NCI-H345 (cell line): ENCODE measurements around the gene KIF25.
"Not testable (repeated sequence)": the region's sequence is repeated elsewhere in the genome, so short reads cannot be mapped to it uniquely, and the experiment has no call there.

Experiments used
- DNase-seq: peaks from one replicate; lab custom pipeline; 2025; lab: John Stamatoyannopoulos, UW

Gene KIF25

DNA sequence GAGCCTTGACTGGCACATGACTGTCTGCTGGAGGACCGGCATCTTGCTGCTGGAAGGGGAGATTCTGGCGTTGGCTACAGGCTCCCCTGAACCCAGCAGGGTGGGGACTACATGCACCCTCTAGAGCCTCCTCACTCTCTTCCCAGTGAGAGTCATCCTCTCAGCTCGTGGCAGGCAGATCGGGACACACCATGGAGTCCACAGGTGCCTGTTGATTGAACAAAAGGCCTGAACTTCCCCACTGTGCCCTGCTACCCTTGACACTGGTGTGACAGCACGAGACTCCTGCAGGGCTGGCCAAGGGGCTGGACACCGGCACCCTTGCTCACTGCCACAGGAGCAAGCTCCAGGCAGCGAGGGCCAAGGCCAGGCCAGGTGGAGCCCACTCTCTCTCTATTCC lies 73.3 kb downstream of the KIF25 start:
- no peak for DNase-seq

DNA sequence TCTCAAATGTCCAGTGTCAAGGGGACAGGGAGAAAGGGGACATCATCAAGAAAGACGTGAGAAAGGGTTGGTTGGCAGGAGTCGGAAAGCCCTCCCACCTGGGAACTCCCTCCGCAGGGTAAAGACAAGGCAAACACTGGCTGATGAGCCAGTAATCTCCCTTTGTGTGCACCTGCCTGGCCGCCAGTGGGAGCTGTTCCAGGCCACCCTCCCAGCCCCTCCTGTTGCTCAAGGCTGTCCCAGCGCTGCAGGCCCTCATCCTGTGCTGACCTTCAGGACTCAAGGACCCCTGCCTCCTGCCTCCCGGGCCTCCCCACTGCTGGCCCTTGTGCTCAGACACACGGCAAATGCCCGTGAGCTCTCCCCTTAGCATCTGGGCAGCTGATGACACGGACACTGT lies 74.1 kb downstream of the KIF25 start:
- DNase-seq = peak; percentile 56

GRCh38 chr6:168072261-168072660 lies 74.8 kb downstream of the KIF25 start:
- DNase-seq = no peak

DNA sequence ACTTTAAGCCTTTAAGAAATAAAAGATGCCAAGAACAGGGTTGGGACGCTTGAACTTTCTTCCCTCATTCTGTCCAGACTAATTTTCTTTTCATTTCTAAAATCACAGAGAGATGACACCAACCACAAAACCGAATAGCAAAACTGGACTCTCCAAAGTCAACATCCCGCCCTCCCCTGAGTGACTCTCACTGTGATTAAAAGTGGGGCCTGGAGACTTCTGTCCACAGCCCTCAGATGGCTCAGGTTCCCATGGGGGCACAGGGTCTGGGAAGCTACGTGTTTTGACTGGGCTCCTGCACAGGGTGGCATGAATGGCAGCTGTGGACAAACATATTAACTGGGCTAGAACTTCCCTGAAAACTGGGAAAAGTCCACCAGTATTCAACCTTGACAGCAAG lies 75.3 kb downstream of the KIF25 start:
- DNase-seq = no peak

GRCh38 chr6:168073937-168074730 lies 76.7 kb downstream of the KIF25 start:
- no peak for DNase-seq

- DNase-seq = no peak
These were observed 77.7 kb downstream of the KIF25 start for GRCh38 chr6:168075216-168075615.

DNA sequence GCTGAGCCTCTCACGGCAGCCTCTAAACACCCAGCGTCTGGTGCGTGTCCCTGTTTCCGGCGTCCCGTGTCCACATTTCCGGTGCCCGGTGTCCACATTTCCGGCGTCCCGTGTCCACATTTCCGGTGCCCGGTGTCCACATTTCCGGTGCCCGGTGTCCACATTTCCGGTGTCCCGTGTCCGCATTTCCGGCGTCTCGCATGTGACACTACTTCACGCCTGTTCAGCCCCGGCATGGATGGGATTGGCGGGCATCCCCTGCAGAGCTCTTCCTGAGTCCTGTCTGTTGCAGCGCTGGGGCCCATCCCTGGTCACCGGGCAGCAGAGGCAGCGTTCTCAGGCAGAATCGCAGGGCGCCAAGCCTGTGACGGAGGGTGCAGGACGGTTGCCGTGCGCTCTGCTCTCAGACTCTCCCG lies 78.3 kb downstream of the KIF25 start:
- DNase-seq = no peak

DNA sequence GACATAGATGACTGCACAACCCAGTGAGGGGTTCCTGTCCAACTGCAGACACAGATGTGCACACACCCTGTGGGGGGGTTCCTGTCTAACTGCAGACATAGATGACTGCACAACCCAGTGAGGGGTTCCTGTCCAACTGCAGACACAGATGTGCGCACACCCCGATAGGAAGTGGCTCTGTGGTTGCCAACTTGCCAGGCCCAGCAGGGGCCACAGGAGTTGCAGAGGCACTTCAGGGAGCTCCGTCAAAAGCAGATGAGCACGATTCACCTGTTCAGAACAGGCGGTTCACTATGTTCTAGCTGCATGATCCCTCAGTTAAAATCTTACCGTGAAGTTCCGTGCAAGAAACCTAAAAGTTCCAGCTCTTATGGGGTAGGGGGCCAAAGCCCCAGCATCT lies 79.9 kb downstream of the KIF25 start:
- not testable (repeated sequence) for DNase-seq

GRCh38 chr6:168078175-168078942 lies 80.9 kb downstream of the KIF25 start:
- DNase-seq = no peak

GRCh38 chr6:168078943-168079405 lies 81.5 kb downstream of the KIF25 start, which contains the start of gene FRMD1:
TSS of gene FRMD1 (minus strand) at chr6:168079212. CDS start at chr6:168079094, 118 bp downstream.
- no peak for DNase-seq

GRCh38 chr6:168080393-168081077 lies 83.1 kb downstream of the KIF25 start:
- DNase-seq = no peak

DNA sequence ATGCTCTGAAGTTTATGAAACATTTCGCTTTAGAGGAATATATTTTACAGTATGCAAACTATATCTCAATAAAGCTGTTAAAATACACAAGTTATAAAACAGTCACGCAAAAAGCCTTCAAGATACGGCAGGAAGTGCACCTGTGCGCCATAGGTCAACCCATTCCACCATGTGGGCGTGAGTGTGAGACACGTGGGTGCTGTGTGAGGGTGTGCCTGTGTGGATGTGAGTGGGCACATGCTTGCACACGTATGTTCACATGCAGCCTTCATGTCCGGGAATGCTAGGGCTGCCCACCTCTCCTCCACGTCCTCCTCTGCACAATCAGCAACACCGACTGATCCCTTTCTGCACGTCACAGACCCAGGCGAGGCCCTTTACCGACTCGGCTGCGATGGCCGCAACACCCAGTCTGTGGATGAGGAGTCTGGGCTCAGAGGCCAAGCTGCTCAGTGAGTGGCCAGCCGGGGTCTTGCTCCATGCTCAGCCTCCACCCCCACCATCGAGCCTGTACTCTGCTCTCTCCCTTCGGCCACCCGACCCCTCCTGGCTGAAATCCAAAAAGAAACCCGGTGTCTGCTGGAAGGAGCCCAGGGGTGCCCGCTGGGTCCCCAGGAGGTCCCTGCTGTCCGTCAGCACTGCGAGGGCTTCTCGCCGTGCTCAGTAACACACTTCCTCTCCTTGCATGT lies 84.5 kb downstream of the KIF25 start:
- no peak for DNase-seq

DNA sequence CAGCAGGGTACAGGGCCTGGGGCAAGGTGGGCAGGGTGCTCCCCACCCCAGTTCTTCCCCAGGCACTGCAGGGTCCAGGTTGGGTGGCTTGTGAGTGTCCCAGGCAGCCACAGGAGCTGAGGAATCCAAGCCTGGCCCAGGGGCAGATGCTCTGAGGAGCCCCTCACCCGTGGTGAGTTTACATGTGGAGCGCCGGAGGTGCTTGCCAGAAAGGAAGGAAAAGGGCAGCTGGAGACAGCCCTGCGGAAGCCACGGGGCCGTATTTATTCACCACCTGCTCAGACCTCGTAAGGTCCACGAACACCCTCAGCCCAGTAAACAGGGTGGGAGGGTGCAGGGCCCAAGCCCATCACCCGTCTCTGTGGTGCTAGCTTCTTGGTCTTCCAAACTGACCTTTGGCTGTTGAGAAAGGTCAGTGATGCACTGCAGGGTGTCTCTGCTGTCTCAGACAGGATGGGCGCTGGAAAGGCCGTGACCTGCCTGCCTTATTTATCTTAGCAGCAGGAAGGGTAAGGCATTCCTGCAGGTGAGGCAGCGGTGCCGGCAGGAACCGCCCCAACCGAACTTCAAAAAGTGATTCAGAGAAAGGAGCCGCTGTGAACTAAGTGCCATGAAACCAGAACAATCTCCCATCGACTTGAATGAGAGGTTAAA lies 85.5 kb downstream of the KIF25 start:
- no peak for DNase-seq

- DNase-seq = no peak
These were observed 86.0 kb downstream of the KIF25 start for GRCh38 chr6:168083514-168083885.

GRCh38 chr6:168084465-168085160 lies 87.1 kb downstream of the KIF25 start:
- no peak for DNase-seq

- no peak for DNase-seq
These were observed 88.6 kb downstream of the KIF25 start for GRCh38 chr6:168086066-168086465.

- DNase-seq = no peak
These were observed 89.1 kb downstream of the KIF25 start for GRCh38 chr6:168086616-168087015.

GRCh38 chr6:168087436-168088160 lies 90.1 kb downstream of the KIF25 start:
- DNase-seq = no peak

GRCh38 chr6:168088161-168089053 lies 90.9 kb downstream of the KIF25 start:
- peak; percentile 31 for DNase-seq
